ENCODE results near the gene PITPNM3. TPM values are rescaled to one million over a fixed set of nuclear protein-coding genes. Genes with fewer than 3 reads are reported as not detected.

Gene PITPNM3
- total and polyA plus RNA-seq, 2 of the 8 experiments (the other 6 are each of a cell fraction or from before 2014, with no cell fraction given), result 1.7 to 3.1 TPM

DNA sequence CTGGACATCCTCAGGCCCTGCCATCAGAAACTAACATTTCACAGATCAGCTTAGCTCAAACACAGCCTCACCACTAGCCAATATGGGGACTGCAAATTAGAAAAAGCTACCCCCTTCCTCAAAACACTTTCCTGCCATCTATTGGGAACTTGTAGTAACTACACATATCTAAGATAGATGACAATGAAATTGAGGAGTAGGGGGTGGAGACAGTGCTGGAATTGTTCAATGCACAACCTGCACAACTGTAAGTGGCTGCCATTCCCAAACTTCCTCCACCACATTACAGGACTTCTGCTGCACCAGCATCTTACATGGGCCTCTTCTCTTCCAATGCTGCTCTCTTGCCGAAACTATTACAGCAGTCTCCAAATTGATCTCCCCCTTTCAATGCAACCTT lies 143.3 kb downstream of the PITPNM3 start:
- Histone ChIP-seq H4K8ac (ENCODE audit: extremely low read depth, insufficient read depth, low read length) (no peak overlapping the region), H3K23me2 (ENCODE audit: low read depth, low read length) (no peaks in the 10 kb centered on the region), H2BK120ac (replicated peaks; ENCODE audit: low read depth, low read length) (no peak overlapping the region), H2BK15ac (ENCODE audit: low read length) (no peak overlapping the region), H3K4me1 (replicated peaks in 1 of 4; ENCODE audit: control insufficient read depth in 3 of 4, insufficient read depth in 4 of 4, low read length in 3 of 4) (no peaks in the 10 kb centered on the region), H3K4me2 (ENCODE audit: insufficient read depth in 1 of 2, low read depth in 2 of 2, low read length in 2 of 2) (no peak overlapping the region), H3K36me3 (ENCODE audit: control insufficient read depth in 2 of 4, insufficient read depth in 4 of 4, low read length in 3 of 4) (no peaks in the 10 kb centered on the region), H3K27me3 (replicated peaks in 1 of 4; ENCODE audit: control insufficient read depth in 3 of 4, extremely low read depth in 1 of 4, insufficient read depth in 3 of 4, low read length in 3 of 4) (no peaks in the 10 kb centered on the region), H3K4ac (replicated peaks; ENCODE audit: insufficient read length, low read depth, low read length) (no peak overlapping the region), H3K27ac (ENCODE audit: low read depth, low read length) (no peak overlapping the region), H2AFZ (ENCODE audit: low read length) (peak overlapping the region; percentile 46; the same call in 1 of the 2 replicates), H3K9ac (replicated peaks in 1 of 4; ENCODE audit: extremely low read depth in 1 of 4, low read depth in 3 of 4, low read length in 3 of 4) (no peak overlapping the region), H3K79me2 (ENCODE audit: control insufficient read depth in 1 of 2, insufficient read depth in 2 of 2, low read length in 2 of 2) (no peaks in the 10 kb centered on the region), H4K5ac (ENCODE audit: insufficient read length, low read depth, low read length) (no peak overlapping the region), H2BK5ac (ENCODE audit: low read depth, low read length) (no peak overlapping the region), H3K14ac (ENCODE audit: insufficient read length) (no peak overlapping the region), H3K56ac (replicated peaks; ENCODE audit: insufficient read length, low read depth, low read length) (no peak overlapping the region), H2BK12ac (ENCODE audit: low read depth, low read length) (no peak overlapping the region), H3K79me1 (ENCODE audit: low read depth, low read length) (no peaks in the 10 kb centered on the region), H4K20me1 (replicated peaks in 1 of 2; ENCODE audit: control insufficient read depth in 1 of 2, insufficient read depth in 2 of 2, low read length in 2 of 2) (no peaks in the 10 kb centered on the region), H2AK5ac (ENCODE audit: low read depth, low read length) (no peak overlapping the region), H3K9me3 (ENCODE audit: insufficient read depth in 2 of 2, low read depth in 1 of 2, low read length in 1 of 2) (no peaks in the 10 kb centered on the region), H3K18ac (ENCODE audit: extremely low read depth, low read length) (no peak overlapping the region), H3K23ac (ENCODE audit: insufficient read length) (no peak overlapping the region), H2BK20ac (ENCODE audit: low read length) (no peak overlapping the region), H3K4me3 (ENCODE audit: extremely low read depth in 1 of 4, insufficient read depth in 2 of 4, low read depth in 3 of 4, low read length in 4 of 4) (no peak overlapping the region), H4K91ac (replicated peaks; ENCODE audit: insufficient read length, low read length) (no peak overlapping the region)
- DNase-seq (ENCODE audit: low read depth in 1 of 2, low spot score in 2 of 2) (no peak), FAIRE-seq (peak; percentile 90)
- ChIA-PET CTCF (ENCODE audit: partially characterized antibody) (interaction anchor here (0.6 to 2.2 kb wide), 30 partner anchors 10 to 825 kb away, joined by 3 to 12 read pairs (median 4); no protein-coding TSS in a partner anchor), POLR2A (ENCODE audit: partially characterized antibody) (no interaction called here)
- WGBS, 2 experiments (ENCODE audit: extremely low coverage in 1 of 2, insufficient coverage in 1 of 2, insufficient read length in 1 of 2, insufficient replicate concordance in 2 of 2, low coverage in 1 of 2, low lambda C conversion rate in 2 of 2, missing lambda C conversion rate in 1 of 2), result 81% methylated on average over 1 of the region's 1 CpG; no CpG with 5 or more reads in 1 of the 2 experiments
- no peak for TF ChIP-seq CTBP2 (IDR thresholded peaks at IDR 0.05; ENCODE audit: borderline replicate concordance, insufficient read depth, insufficient read length, low read length)
- TF ChIP-seq FOSL1 (IDR thresholded peaks at IDR 0.05; ENCODE audit: insufficient read depth, low read depth, low read length), result no peak
- TF ChIP-seq, protein P1, sequence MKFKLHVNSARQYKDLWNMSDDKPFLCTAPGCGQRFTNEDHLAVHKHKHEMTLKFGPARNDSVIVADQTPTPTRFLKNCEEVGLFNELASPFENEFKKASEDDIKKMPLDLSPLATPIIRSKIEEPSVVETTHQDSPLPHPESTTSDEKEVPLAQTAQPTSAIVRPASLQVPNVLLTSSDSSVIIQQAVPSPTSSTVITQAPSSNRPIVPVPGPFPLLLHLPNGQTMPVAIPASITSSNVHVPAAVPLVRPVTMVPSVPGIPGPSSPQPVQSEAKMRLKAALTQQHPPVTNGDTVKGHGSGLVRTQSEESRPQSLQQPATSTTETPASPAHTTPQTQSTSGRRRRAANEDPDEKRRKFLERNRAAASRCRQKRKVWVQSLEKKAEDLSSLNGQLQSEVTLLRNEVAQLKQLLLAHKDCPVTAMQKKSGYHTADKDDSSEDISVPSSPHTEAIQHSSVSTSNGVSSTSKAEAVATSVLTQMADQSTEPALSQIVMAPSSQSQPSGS (IDR thresholded peaks at IDR 0.05; ENCODE audit: low read length), result no peak
- TF ChIP-seq MAFK (IDR thresholded peaks at IDR 0.05; ENCODE audit: low read depth, low read length), result no peak
- peak; percentile 96 for TF ChIP-seq KDM1A (IDR thresholded peaks at IDR 0.05; ENCODE audit: borderline replicate concordance, low read length)
- no peak for TF ChIP-seq POLR2A (IDR thresholded peaks at IDR 0.05; ENCODE audit: control extremely low read depth in 1 of 2, low read depth in 2 of 2, low read length in 2 of 2)
- TF ChIP-seq SIRT6 (IDR thresholded peaks at IDR 0.05; ENCODE audit: low read length), result no peak
- TF ChIP-seq HDAC2 (IDR thresholded peaks at IDR 0.05; ENCODE audit: borderline replicate concordance in 1 of 2, low read depth in 2 of 2, low read length in 2 of 2), result peak in 1 of 2 experiments; percentile 81; a peak in 1 of 4 replicates
- TF ChIP-seq, protein P2, sequence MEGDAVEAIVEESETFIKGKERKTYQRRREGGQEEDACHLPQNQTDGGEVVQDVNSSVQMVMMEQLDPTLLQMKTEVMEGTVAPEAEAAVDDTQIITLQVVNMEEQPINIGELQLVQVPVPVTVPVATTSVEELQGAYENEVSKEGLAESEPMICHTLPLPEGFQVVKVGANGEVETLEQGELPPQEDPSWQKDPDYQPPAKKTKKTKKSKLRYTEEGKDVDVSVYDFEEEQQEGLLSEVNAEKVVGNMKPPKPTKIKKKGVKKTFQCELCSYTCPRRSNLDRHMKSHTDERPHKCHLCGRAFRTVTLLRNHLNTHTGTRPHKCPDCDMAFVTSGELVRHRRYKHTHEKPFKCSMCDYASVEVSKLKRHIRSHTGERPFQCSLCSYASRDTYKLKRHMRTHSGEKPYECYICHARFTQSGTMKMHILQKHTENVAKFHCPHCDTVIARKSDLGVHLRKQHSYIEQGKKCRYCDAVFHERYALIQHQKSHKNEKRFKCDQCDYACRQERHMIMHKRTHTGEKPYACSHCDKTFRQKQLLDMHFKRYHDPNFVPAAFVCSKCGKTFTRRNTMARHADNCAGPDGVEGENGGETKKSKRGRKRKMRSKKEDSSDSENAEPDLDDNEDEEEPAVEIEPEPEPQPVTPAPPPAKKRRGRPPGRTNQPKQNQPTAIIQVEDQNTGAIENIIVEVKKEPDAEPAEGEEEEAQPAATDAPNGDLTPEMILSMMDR (IDR thresholded peaks at IDR 0.05; ENCODE audit: control extremely low read depth in 1 of 3, insufficient read depth in 1 of 3, low read depth in 1 of 3, low read length in 3 of 3), result peak in 2 of 3 experiments; percentile 53 to 74; a peak in 3 of 4 replicates
